K562 (cell line): ENCODE results near the gene SDK1. TPM values are rescaled to one million over a fixed set of nuclear protein-coding genes. Genes with fewer than 3 reads are reported as not detected.

Experiments
- ATAC-seq: fragments of 200-7000 bp; cut with Tn5 transposase; 3 replicates; pipeline ENCODE4 v1.9.1; 2020; ENCODE audit warnings: moderate library complexity
- BruUV-seq: library from RNA; stranded (reverse); fragments of 400-500 nt; replicated peaks from 2 replicates; lab custom pipeline; 2021; lab: Mats Ljungman, UMichigan
- CTCF ChIA-PET: fragments of 300-600 bp; formaldehyde crosslinking; extraction: SDS; loops from one replicate; lab custom pipeline; 2021; ENCODE audit warnings: low intra/inter-chr PET ratio; lab: Yijun Ruan, JAX
- POLR2A ChIA-PET: fragments of 300-600, 350-650 bp; sonication (Branson Sonifier 250); formaldehyde crosslinking; extraction: SDS; loops from one replicate; lab custom pipeline; 2021; ENCODE audit warnings: antibody characterized with exemption, inconsistent platforms; lab: Yijun Ruan, JAX
- DNase-seq, 4 experiments: peaks; one replicate each; pipeline versions ENCODE4 v3.0.0 to v3.0.0-alpha.2; 2011 to 2018; ENCODE audit warnings: low spot score in 3 of 4, mixed read lengths in 3 of 4; ENCODE audit errors: extremely low read depth in 1 of 4
- FAIRE-seq: peaks from 2 replicates; lab custom pipeline; 2011; peaks lifted over from hg19 to GRCh38; lab: Jason Lieb, UNC
- H2AFZ ChIP-seq: 2 replicates; pipeline ENCODE4 v1.6.0; 2011; ENCODE audit warnings: low read depth, low read length, control low read depth, inconsistent platforms
- H3K27ac ChIP-seq: fragments of 200-600 bp; 3 replicates; pipeline ENCODE4 v1.8.0; 2011; ENCODE audit warnings: low read depth, mild to moderate bottlenecking, control low read depth, inconsistent platforms, low read length, moderate library complexity, mixed read lengths; ENCODE audit errors: extremely low read depth
- H3K27me3 ChIP-seq, 2 experiments: fragments of 300-600 bp in 1 of 2; 2 replicates in 1 of 2; 3 replicates in 1 of 2; pipeline versions ENCODE4 v1.6.0 to v1.8.0; 2011; ENCODE audit warnings: inconsistent platforms in 2 of 2, low read length in 2 of 2, mild to moderate bottlenecking in 1 of 2, mixed read lengths in 1 of 2, moderate library complexity in 1 of 2; ENCODE audit not compliant: control insufficient read depth in 2 of 2, insufficient read depth in 2 of 2
- H3K36me3 ChIP-seq: fragments of 300-600 bp; 3 replicates; pipeline ENCODE4 v1.8.0; 2011; ENCODE audit warnings: mild to moderate bottlenecking, low read length, inconsistent platforms; ENCODE audit not compliant: control insufficient read depth, insufficient read depth
- H3K4me1 ChIP-seq, 2 experiments: fragments of 200-600 bp in 1 of 2; replicated peaks in 1 of 2; 2 replicates in 1 of 2; 3 replicates in 1 of 2; pipeline versions ENCODE4 v1.5.1 to v1.8.0; 2011; ENCODE audit warnings: inconsistent platforms in 2 of 2, low read length in 2 of 2, mild to moderate bottlenecking in 1 of 2, mixed read lengths in 1 of 2, moderate library complexity in 1 of 2; ENCODE audit not compliant: control insufficient read depth in 2 of 2, insufficient read depth in 2 of 2
- H3K4me2 ChIP-seq: 2 replicates; pipeline ENCODE4 v1.6.1; 2011; ENCODE audit warnings: low read length, control low read depth, inconsistent platforms, mixed read lengths; ENCODE audit not compliant: insufficient read depth
- H3K4me3 ChIP-seq: fragments of 200-600 bp; sonication (generic), shearing (Covaris generic); 2 replicates; pipeline ENCODE4 v1.5.1; 2016; ENCODE audit warnings: control low read depth, inconsistent platforms
- H3K79me2 ChIP-seq: fragments of 200-600 bp; 3 replicates; pipeline ENCODE4 v1.8.0; 2011; ENCODE audit warnings: low read length, inconsistent platforms; ENCODE audit not compliant: control insufficient read depth, insufficient read depth
- H3K9ac ChIP-seq, 2 experiments: 2 replicates each; pipeline versions ENCODE4 v1.6.0 to v1.6.1; 2011; ENCODE audit warnings: low read depth in 2 of 2, low read length in 2 of 2, control low read depth in 1 of 2, inconsistent platforms in 1 of 2, mild to moderate bottlenecking in 1 of 2, mixed read lengths in 1 of 2; ENCODE audit not compliant: insufficient read depth in 1 of 2
- H3K9me1 ChIP-seq: one replicate; pipeline ENCODE4 v1.6.0; 2011; ENCODE audit warnings: inconsistent platforms, mild to moderate bottlenecking, low read length, moderate library complexity; ENCODE audit not compliant: control insufficient read depth, insufficient read depth
- H3K9me3 ChIP-seq: replicated peaks from 2 replicates; pipeline ENCODE4 v1.5.1; 2011; ENCODE audit warnings: low read depth, low read length, inconsistent platforms; ENCODE audit not compliant: control insufficient read depth, insufficient read depth
- H4K20me1 ChIP-seq: replicated peaks from 2 replicates; pipeline ENCODE4 v1.6.1; 2011; ENCODE audit warnings: low read length, inconsistent platforms, mixed read lengths; ENCODE audit not compliant: control insufficient read depth, insufficient read depth
- ARHGAP35 ChIP-seq: fragments of 450-650 bp; IDR thresholded peaks from 2 replicates; pipeline ENCODE4 v1.6.1; 2018; ENCODE audit not compliant: partially characterized antibody
- DPF2 ChIP-seq: fragments of 450-650 bp; IDR thresholded peaks from 2 replicates; pipeline ENCODE4 v1.6.1; 2016
- KLF10 ChIP-seq: fragments of 250-450 bp; sonication (Bioruptor Pico); IDR thresholded peaks from 2 replicates; pipeline ENCODE4 v1.6.1; 2021; ENCODE audit warnings: matching md5 sums
- NR2C2 ChIP-seq, 2 experiments: fragments of 200-800 bp in 1 of 2; sonication (Bioruptor generic) in 1 of 2; sonication (generic) in 1 of 2; formaldehyde crosslinking in 1 of 2; IDR thresholded peaks; 2 replicates each; pipeline versions ENCODE4 v1.6.1 to v1.8.0; 2016 to 2022; ENCODE audit warnings: mild to moderate bottlenecking in 1 of 2, missing compliant biosample characterization in 1 of 2, missing genetic modification characterization in 1 of 2, missing genetic modification reagents in 1 of 2
- POLR2H ChIP-seq: IDR thresholded peaks from 2 replicates; pipeline ENCODE4 v1.6.1; 2016; ENCODE audit warnings: missing genetic modification characterization, low read depth, mild to moderate bottlenecking, control low read depth, missing compliant biosample characterization, moderate library complexity
- REST ChIP-seq, 2 experiments: fragments of 450-650 bp; formaldehyde crosslinking in 1 of 2; IDR thresholded peaks; 2 replicates each; pipeline versions ENCODE4 v1.4.0 to v1.6.1; 2014 to 2020; ENCODE audit warnings: mild to moderate bottlenecking in 2 of 2, borderline replicate concordance in 1 of 2, low read depth in 1 of 2
- RFX7 ChIP-seq: fragments of 250-450 bp; sonication (Bioruptor Pico); IDR thresholded peaks from 2 replicates; pipeline ENCODE4 v1.5.1; 2021; ENCODE audit warnings: mild to moderate bottlenecking
- SUPT5H ChIP-seq: fragments of 450-650 bp; IDR thresholded peaks from 2 replicates; pipeline ENCODE4 v1.6.1; 2016
- UBTF ChIP-seq, 2 experiments: IDR thresholded peaks; 2 replicates each; pipeline ENCODE4 v1.6.1; 2012; ENCODE audit warnings: improper control_type of control experiment in 2 of 2, low read depth in 2 of 2, low read length in 2 of 2, borderline replicate concordance in 1 of 2
- ZNF311 ChIP-seq: fragments of 250-450 bp; sonication (Bioruptor Pico); IDR thresholded peaks from 2 replicates; pipeline ENCODE4 v1.4.0; 2020; ENCODE audit warnings: mild to moderate bottlenecking, moderate library complexity
- ZNF699 ChIP-seq: fragments of 250-450 bp; sonication (Bioruptor Pico); IDR thresholded peaks from 2 replicates; pipeline ENCODE4 v1.8.0; 2021; ENCODE audit warnings: mild to moderate bottlenecking, moderate library complexity; ENCODE audit not compliant: insufficient replicate concordance
- WGBS: fragments of 100-300 bp; shearing (Covaris generic); methylation state at CpG from one replicate; pipeline ENCODE4 v1.1.6; 2016; ENCODE audit warnings: low coverage, mixed read lengths; ENCODE audit not compliant: insufficient coverage; ENCODE audit errors: missing lambda C conversion rate; 5-methylcytosine and 5-hydroxymethylcytosine counted together
- in situ Hi-C: fragments of 300-500 bp; cut with MboI; formaldehyde crosslinking; loops from 4 replicates; pipeline ENCODE4 v1.15.0; 2018; ENCODE audit warnings: inconsistent platforms, mixed read lengths
- intact Hi-C: fragments of 100-400 bp; cut with micrococcal nuclease; formaldehyde crosslinking; loops from 2 replicates; pipeline ENCODE4 v1.14.2; 2022
- polyA plus RNA-seq, 8 experiments: library from polyadenylated mRNA; depleted of rRNA in 4 of 8; stranded (reverse) in 5 of 8; unstranded in 3 of 8; fragments of >200 nt; fragmentation: Nextera tagmentation in 2 of 8; fragmentation: Illumina TruSeq in 1 of 8; extraction: Ambion mirVana in 2 of 8; extraction: Trizol in 1 of 8; gene quantifications; 2 replicates each; pipeline versions ENCODE4 v1.2.1 to v1.2.3, GENCODE V29; 2011 to 2014; ENCODE audit warnings: inconsistent platforms in 1 of 8, missing spikeins in 1 of 8
- total RNA-seq, 7 experiments: library from RNA; depleted of rRNA in 6 of 7; stranded (reverse); fragments of >200 nt in 6 of 7; fragmentation: Illumina TruSeq in 2 of 7; extraction: Trizol in 2 of 7; gene quantifications; 2 replicates each; pipeline versions ENCODE4 v1.2.1 to v1.2.3, GENCODE V29; 2011 to 2021; ENCODE audit warnings: low replicate concordance in 1 of 7

The SDK1 gene
- total and polyA plus RNA-seq, 9 of the 15 experiments (the other 6 are each of a cell fraction or from before 2014, with no cell fraction given): 0.16 TPM; not detected in 8

GRCh38 chr7:4177001-4177400 is 875.9 kb downstream of the SDK1 start (continued):
- TF ChIP-seq UBTF (IDR thresholded peaks at IDR 0.05; ENCODE audit: borderline replicate concordance in 1 of 2, low read depth in 2 of 2, low read length in 2 of 2) (no peak), SUPT5H (no peak), NR2C2 (CRISPR knock-in tag; IDR thresholded peaks at IDR 0.05) (no peak), NR2C2 (tag; IDR thresholded peaks at IDR 0.05) (no peak)

- in situ Hi-C loops: no loop called here
- 9% methylated on average over 15 of the region's 16 CpGs for WGBS
- H3K9me3 ChIP-seq: no peaks in the 10 kb centered on the region
Measured at GRCh38 chr7:4178416-4178815, 877.4 kb downstream of the SDK1 start.

More at GRCh38 chr7:4178416-4178815, 877.4 kb downstream of the SDK1 start:
- H3K4me1 ChIP-seq: no peaks in the 10 kb centered on the region
- no peak overlapping the region for H3K27ac ChIP-seq
- no peak for FAIRE-seq
- TF ChIP-seq ZNF699 (CRISPR knock-in tag): no peak
- TF ChIP-seq POLR2H (tag): no peak
- no peak for TF ChIP-seq RFX7 (CRISPR knock-in tag)
- TF ChIP-seq DPF2: no peak
- TF ChIP-seq ZNF311 (CRISPR knock-in tag): no peak
- no peak for TF ChIP-seq KLF10 (CRISPR knock-in tag)
- TF ChIP-seq REST (IDR thresholded peaks at IDR 0.05; ENCODE audit: borderline replicate concordance): no peak
- no peak for TF ChIP-seq REST (CRISPR knock-in tag; IDR thresholded peaks at IDR 0.05; ENCODE audit: low read depth)
- TF ChIP-seq ARHGAP35: no peak
- TF ChIP-seq, all 486 proteins: peak for 0
- Histone ChIP-seq H3K4me2 (no peak overlapping the region), H4K20me1 (no peaks in the 10 kb centered on the region; the same call in 1 of the 2 replicates), H3K9ac (no peak overlapping the region), H3K79me2 (no peaks in the 10 kb centered on the region), H2AFZ (no peak overlapping the region), H3K9me1 (no peaks in the 10 kb centered on the region), H3K36me3 (no peaks in the 10 kb centered on the region), H3K27me3 (peaks cover 2 to 68% of the 10 kb centered on the region in 2 experiments; a peak in 3 of 5 replicates), H3K4me3 (no peak overlapping the region)
- ATAC-seq (no peak), DNase-seq (no peak)
- intact Hi-C loops: no loop called here
- CTCF ChIA-PET: no interaction called here
- no TSS peak for BruUV-seq
- POLR2A ChIA-PET: no interaction called here
